HG03039 (cell line): ENCODE measurements around the gene TBC1D25.

Experiments
- ATAC-seq: cut with Tn5 transposase; IDR thresholded peaks from one replicate; pipeline ENCODE4 v1.9.1; 2021; ENCODE audit warnings: mild to moderate bottlenecking, moderate library complexity; ENCODE audit not compliant: unreplicated experiment

The TBC1D25 gene

DNA sequence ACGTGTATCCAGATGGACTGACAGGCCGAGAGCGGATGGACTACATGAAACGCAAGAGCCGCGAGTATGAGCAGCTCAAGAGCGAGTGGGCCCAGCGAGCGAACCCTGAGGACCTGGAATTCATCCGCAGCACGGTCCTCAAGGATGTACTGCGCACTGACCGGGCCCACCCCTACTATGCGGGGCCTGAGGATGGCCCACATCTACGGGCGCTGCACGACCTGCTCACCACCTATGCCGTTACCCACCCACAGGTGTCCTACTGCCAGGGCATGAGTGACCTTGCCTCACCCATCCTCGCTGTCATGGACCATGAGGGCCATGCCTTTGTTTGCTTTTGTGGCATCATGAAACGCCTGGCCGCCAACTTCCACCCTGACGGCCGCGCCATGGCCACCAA, 20.1 kb downstream of the TBC1D25 start:
- no peak for ATAC-seq

DNA sequence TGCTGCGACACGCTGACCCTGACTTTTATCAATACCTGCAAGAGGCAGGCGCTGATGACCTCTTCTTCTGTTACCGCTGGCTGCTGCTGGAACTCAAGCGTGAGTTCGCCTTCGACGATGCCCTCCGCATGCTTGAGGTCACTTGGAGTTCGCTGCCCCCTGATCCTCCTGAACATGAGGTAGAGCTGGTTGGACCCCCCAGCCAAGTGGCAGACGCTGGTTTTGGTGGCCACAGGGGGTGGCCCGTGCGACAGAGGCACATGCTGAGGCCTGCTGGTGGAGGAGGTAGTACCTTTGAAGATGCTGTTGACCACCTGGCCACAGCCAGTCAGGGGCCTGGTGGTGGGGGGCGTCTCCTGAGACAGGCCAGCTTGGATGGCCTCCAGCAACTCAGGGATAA, 20.5 kb downstream of the TBC1D25 start:
- no peak for ATAC-seq

DNA sequence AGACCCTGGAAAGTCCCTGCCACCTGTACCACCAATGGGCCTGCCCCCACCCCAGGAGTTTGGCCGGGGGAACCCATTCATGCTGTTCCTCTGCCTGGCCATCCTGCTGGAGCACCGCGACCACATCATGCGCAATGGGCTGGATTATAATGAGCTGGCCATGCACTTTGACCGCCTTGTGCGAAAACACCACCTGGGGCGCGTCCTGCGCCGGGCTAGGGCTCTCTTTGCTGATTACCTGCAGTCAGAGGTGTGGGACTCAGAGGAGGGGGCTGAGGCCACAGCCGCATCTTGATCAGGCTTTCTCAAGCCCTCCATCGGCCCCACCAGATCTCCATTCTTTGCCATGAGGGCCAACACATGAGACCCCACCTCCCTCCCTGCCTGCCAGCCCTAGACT, 21.2 kb downstream of the TBC1D25 start:
- ATAC-seq = no peak

DNA sequence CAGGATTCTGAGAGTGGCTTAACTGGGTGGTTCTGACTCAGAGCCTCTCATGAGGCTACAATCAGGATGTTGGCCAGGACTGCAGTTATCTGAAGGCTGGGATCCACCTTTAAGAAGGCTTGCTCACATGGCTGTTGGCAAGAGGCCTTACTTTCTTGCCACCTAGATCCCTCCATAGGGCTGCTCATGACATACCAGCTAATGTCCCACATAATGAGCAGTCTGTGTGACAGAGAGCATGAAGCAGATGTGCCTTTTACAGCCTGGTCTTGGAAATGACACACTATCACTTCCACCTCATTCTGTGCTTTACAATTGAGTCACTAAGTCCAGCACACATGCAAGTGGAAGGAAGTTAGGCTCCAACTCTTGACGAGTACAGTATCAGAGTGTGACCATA, 30.4 kb downstream of the TBC1D25 start:
- ATAC-seq = no peak

DNA sequence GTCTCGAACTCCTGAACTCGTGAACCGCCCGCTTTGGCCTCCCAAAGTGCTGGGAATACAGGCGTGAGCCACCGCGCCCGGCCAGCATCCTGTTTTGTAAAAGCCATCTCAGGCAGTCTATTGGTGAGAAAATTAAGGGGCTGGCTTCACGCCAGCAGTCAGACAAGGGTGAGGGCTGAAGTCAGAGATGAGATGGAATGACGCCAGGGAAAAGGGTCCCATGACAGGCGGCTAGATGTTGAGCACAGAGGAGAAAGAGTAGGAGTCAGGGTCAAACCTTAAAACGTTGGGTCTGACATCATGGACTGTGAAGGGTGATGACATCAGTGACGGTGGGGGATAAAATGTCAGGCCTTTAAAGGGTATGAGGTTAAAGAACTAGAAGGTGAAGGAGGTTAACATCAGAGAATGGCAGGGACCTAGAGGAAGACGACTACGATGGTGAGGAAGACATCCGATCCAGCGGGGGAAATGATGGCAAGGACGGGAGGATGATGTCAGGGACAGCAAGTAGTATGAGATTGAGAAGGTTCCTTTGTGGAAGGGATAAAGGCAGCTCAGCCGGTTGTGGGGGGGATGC, 34.3 kb downstream of the TBC1D25 start:
- ATAC-seq = no peak

DNA sequence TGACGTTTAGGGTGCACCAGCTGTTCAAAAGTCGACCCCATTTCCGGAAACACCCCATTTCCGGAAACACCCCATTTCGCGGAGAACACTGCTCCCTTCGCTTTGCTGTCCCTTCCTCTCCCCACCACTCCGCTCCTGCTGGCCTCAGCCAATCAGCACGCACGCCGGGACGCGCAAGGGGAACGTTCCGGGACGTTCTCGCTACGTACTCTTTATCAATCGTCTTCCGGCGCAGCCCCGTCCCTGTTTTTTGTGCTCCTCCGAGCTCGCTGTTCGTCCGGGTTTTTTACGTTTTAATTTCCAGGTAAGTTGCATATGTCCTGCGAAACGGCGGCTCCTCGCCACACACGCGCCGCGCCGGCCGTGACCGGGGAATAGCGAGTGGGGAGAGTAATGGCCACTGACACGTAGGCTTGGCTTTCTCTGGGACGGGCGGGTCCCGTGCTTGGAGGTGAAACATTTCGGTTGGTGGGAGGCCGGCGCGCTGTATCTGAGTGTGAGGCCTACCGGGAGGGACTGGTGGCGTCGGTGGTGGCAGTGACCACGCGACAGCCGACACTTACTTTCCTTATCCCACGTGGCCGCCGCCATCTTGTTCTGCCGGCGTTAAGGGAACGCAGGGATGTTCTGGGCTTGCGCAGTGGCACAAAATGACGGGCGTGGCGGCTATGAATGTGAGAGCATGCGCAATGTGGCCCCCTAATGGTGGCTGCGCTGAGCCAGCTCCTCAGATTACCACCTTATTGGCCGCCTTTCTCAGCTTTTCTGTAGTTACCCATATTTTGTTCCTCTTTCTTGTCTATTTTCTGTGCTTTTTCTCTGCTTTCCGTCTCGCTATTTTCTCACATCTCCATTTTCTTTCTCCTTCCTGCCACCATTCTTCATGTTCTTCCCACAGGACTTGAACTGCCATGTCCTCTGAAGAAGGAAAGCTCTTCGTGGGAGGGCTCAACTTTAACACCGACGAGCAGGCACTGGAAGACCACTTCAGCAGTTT, 35.1 kb downstream of the TBC1D25 start, which contains the start of gene RBM3:
Gene RBM3, plus strand, starts transcription at position 215 of the 997 bp plus-strand sequence. Its CDS starts 697 bp downstream, at position 912.
- ATAC-seq = peak; percentile 87

DNA sequence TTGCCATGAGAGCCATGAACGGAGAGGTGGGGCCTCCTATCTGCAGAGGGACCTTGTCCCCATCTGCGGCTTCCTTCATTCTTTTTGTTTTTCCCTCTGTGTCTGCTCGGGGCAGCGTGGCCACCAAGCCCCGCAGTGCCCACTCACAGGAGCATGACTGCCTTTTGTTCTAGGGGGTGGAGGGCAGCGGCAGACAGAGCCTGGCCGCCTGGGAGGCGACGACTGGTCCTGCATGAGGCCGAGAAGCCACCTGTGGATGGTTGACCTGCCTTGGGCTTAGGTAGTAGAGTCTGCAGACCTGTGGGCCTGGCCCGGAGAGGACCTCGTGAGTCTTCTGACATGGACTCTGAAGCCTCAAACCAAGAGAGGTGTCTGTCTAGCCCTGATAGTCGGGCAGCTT, 36.1 kb downstream of the TBC1D25 start:
- no peak for ATAC-seq

DNA sequence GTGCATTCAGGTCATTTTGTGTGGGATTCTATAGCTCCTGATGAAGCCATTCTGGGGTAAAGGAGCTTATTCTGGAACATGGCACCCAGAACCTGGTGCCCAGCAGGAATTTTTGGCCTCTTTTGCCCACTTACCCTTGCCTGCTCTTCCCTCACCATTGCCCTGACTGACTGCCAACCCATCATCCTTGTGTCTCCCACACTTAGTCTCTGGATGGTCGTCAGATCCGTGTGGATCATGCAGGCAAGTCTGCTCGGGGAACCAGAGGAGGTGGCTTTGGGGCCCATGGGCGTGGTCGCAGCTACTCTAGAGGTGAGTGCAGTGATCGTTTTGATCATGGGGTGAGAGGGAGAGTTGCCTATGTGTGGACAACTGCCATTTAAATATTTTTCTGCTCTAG, 36.6 kb downstream of the TBC1D25 start:
- no peak for ATAC-seq

DNA sequence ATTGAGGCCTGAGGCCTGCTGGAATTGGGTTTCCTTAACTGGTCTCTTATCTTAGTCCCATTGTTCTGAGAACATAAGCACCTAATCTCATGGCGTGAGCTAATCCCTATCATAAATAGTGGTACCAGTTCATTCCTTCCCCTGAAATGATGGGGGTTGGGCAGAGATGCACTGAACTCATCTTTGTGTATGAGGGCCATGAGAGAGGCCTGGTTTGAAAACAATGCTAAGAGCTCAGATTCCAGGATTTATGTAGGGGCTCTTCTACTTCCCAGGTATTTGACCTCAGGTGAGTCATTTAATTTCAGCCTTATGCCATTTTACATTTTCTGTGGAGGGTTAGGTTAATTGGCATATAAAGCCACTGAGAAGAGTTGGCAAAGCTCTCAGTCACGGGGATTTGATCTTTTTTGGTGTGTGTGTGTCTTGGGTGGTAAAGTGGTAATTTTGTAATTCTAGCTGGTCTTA, 39.2 kb downstream of the TBC1D25 start:
- no peak for ATAC-seq

DNA sequence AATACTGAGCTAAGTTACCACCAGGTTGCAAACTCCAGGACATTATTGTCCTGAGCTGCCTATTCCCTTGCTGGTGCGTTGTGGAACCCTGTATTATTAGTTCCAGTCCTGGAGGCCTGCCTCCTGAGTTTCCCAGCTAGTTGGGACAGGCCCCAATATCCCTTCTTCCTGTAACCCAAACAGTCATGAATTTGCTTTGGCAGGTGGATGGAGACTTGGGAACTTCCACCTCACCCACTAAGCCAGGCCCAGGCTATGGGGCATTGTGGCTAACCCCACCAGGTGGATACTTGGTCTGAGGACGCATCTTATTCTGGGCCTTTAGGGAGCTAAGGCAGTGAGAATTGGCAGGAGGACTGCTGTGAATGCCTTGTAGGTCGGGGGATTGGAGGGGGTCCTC, 39.7 kb downstream of the TBC1D25 start:
- no peak for ATAC-seq

DNA sequence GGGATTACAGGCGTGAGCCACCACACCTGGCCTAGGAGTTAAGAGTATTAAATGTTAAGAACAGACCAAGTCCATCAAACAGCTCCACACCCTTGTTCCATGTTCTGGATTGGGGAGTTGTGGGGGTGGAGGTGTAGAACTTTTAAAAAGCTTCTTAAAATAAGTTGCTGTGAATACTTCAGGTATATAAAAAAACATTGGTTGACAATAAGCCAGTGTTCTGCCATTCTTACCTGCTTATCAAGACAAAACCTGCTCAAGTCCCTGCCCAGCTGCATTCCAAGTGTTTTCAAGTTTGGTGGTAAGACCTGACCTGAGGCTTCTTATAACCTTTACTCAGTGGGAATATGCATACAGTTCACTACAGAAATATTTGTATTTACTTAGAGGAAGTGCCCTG, 41.1 kb downstream of the TBC1D25 start:
- no peak for ATAC-seq

DNA sequence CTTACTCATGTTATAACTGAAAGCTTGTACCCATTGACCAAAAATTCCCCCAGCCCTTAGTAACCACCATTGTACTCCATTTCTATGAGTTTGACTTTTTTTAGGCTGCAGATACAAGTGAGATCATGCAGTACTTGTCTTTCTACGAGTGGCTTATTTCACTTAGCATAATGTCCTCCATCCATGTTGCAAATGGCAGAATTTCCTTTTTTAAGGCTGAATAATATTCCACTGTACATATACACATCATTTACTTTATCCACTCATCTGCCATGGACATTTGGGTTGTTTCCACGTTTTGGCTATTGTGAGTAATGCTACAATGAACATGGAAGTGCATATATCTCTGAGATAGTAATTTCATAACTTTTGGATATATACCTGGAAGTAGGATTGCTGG, 45.2 kb downstream of the TBC1D25 start:
- no peak for ATAC-seq

DNA sequence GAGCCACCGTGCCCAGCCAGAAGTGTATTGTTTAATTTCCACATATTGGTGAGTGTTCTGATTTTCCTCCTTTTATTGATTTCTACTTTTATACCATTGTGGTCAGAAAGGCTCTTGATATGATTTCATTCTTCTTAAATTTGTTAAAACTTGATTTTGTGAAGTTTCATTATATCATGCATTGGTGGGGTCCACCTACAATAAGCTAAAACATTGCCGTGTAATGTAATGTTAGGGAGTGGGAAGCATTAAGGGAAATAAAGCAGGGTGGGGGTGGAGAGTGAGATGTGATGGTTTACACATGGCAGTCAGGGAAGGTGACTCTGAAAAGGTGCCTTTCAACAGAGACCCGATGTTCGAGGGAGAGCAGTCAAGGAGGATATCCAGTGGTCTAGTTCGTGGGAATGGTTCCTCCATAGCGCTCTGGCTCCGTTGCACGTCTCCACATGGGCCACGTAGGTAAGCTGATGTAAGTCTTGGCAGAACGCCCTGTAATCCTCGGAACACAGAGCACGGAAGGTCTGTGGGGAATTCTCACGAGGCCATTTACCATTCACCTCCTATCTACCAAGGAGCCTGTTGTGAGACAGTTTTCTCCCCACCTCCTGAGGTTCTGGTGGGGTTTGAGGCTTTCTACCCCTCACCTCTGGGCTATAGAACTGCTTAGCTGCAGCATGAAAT, 50.1 kb downstream of the TBC1D25 start:
- no peak for ATAC-seq

DNA sequence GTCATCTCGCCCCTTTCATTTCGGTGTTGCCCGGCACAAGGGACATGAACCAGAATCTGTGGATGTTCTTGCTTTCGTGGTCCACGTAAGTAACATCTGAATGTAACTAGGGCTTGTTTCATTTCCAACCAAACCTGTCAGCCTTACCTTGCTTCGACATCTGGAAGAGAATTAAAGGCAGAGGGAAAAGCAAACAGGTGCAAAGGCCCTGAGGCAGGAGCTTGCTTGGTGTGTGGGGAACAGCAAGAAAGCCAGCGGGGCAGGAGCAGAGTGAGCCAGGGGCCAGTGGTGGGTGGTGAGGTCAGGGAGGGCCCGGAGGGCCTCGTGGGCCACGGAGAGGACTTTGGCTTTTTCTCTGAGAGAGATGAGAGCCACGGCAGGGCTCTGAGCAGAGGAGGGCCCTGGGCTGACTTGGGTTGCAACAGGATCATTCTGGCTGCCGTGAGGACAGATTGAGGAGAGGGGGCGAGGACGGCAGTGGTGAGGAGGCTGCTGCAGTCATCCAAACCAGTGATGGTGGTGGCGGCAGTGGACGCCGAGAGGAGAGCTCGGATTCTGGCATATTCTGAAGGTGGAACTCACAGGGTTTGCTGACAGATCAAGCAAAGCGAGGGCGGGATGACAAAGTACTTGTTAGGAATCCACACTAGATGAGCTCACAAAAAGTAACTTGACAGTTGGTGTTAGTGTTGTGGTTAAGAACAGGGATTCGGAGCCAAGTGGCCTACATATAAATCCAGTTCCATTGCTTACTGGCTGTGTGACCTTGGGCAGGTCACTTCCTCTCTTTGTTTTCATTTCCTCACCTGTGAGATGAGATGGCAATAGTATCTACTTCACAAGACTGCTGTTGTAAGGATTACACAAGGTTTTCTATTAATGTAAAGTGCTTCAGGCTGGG, 50.9 kb downstream of the TBC1D25 start:
- no peak for ATAC-seq

DNA sequence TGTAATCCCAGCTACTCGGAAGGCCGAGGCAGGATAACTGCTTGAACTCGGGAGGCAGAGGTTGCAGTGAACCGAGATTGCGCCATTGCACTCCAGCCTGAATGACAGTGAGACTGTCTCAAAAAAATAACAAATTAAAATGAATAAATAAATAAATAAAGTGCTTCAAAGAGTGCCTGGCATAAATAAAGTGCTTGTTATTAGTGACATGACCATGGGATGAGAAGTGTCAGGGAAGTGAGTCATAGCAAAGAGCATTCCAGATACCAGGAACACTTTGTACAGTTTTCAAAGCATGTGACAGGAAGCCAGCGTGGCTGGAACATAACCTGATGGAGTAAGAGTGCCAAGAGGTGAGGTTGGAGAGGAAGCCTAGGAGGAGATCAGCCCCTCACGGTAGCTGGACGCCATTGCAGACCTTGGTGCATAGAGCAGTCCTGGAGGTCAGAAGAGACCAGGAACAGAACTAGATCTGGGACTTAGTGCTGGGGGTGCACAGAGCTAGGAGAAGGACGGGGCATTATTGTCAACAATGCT, 51.8 kb downstream of the TBC1D25 start:
- no peak for ATAC-seq

DNA sequence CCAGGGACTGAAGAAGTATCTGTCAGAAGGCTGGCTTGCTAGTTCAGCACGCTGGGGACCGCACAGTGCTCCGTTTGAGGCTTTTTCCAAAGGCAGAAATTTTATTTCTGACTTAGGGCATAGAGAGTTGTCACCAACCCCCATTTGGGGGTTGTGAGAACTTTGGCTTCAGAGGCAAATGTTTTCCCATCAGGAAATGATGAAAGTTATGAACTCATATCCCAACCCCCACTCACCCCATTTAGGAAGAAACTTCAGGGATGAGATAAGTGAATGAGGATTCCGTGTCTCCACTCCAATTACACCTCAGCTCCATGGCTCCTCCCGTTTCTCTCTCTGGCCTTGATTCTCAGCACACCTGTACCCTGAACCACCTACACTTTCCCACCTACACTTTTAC, 53.5 kb downstream of the TBC1D25 start:
- ATAC-seq = no peak

DNA sequence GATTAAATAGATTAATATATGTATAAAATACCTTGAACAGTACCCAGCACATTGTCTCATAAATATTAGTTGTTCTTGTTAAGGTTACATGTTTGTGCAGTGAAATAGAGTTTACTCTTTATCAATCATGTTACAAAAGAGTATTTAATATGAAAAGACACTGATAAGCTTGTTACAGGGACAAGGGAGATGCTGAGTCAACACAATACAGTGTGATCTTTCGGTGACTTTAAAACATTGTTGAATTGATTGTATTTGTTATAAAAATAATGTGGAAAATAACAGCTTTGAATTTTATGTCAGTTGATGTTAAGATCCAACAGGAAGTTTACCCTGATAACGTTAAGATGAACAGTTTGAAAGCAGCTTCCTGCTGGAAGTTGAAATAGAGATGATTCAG, 56.4 kb downstream of the TBC1D25 start:
- no peak for ATAC-seq

DNA sequence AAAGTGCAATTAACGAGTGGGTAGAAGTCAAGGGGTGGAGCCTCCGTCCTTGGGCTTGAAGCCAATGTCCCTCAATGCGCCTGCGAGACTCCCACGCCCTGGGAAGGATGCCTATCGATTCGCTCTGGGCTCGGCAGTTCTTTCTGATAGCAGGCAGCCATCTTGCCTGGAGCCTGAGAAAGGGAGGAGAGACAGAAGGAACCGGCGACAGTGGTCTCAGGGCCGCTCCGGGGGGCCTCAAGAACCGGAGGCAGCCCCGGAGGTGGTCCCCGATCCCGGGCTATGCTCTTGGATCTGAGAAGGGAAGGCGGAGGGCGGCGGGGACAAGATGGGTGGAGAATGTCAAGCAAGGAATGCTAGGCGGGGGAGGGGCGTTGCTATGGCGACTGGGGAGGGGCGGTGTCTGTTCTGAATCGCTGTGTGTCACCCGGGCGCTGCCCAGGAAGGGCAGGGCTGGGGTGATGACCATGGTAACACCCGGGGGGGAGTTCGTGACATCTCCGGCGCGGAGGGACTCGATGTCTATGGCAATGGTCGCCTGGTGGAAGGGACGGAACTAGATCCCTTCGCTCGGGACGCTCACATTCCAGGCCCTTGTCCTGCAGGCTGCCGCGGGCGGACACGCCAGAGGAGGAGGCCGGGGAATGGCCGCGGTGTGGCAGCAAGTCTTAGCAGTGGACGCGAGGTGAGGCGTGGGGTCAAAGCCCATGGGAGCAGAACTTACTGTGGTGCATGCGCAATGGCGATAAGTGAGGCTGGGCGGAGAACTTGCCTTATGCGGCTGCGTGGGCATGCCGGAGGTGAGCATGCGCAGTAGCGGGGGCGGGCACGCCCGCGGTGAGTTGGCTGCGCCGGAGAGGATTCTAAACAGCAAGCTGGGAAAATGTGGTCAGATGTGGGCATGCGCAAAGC, 58.1 kb downstream of the TBC1D25 start, which contains the start of gene WDR13:
Gene WDR13, plus strand, starts transcription at position 140 of the 912 bp plus-strand sequence. Its CDS starts 505 bp downstream, at position 645.
- ATAC-seq = peak; percentile 63

DNA sequence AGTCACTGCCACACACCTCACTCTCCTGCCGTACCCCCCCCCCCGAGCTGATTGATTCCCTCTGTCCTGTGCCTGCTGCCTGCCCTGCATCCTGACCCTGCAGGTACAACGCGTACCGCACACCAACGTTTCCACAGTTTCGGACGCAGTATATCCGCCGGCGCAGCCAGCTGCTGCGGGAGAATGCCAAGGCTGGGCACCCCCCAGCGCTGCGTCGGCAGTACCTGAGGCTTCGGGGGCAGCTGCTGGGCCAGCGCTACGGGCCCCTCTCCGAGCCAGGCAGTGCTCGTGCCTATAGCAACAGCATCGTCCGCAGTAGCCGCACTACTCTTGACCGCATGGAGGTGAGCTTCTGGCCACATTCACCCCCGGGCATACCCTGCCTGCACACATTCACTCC, 59.1 kb downstream of the TBC1D25 start:
- no peak for ATAC-seq
